Measurements from ENCODE around the gene MUC6. TPM values are rescaled to one million over a fixed set of nuclear protein-coding genes. Genes with fewer than 3 reads are reported as not detected.

MUC6 gene
- total and polyA plus RNA-seq, 2 experiments from 2014 or later: not detected

DNA sequence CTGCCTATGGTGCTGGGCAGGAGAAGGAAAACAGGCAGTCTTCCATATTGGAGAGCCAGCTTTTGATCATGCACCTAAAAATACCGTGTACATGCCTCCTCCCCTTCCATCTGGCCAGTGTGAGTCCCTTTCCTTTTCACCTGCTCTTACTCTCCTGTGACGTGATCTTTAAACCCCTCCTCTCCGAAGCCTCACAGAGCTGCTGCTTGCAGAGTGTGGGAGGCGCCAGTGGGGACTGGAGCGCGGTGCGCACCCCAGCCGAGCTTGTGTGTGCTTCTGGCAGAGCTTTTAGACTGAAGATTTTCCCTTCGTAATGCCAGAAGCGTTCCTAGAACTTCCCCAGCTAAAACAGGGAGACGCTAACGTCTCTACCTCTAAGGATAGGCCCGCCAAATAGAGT lies 29.8 kb downstream of the MUC6 start:
- 91 to 95% methylated on average over 13 of the region's 13 CpGs for WGBS, 2 experiments (ENCODE audit: low coverage in 1 of 2, low lambda C conversion rate in 2 of 2, missing lambda C conversion rate in 2 of 2)
- H3K4me2 ChIP-seq (ENCODE audit: unreplicated experiment): no peak overlapping the region
- H2AFZ ChIP-seq: no peak overlapping the region
- H3K9me3 ChIP-seq (ENCODE audit: low read depth): no peaks in the 10 kb centered on the region
- in situ Hi-C loops (cut with MboI): no loop called here
- H3K27ac ChIP-seq: no peak overlapping the region
- DNase-seq: no peak
- H4K20me1 ChIP-seq (ENCODE audit: insufficient read depth): no peaks in the 10 kb centered on the region
- H3K4me1 ChIP-seq (ENCODE audit: insufficient read depth): no peaks in the 10 kb centered on the region
- no peaks in the 10 kb centered on the region; the same call in 1 of the 2 replicates for H3K36me3 ChIP-seq (ENCODE audit: low read depth)
- H3K9ac ChIP-seq: no peak overlapping the region
- H3K79me2 ChIP-seq (ENCODE audit: insufficient read depth): peaks cover 17% of the 10 kb centered on the region
- TF ChIP-seq EZH2 (IDR thresholded peaks at IDR 0.05; ENCODE audit: insufficient read depth, poor library complexity, severe bottlenecking) (no peak), EZH2phosphoT487 (IDR thresholded peaks at IDR 0.05; ENCODE audit: insufficient read depth, low read depth) (no peak)
- no peak overlapping the region for H3K4me3 ChIP-seq
- H3K9me2 ChIP-seq (ENCODE audit: insufficient read depth): no peaks in the 10 kb centered on the region
- no peaks in the 10 kb centered on the region for H3F3A ChIP-seq (ENCODE audit: insufficient read depth)
- H3K27me3 ChIP-seq (replicated peaks; ENCODE audit: insufficient read depth): no peaks in the 10 kb centered on the region

DNA sequence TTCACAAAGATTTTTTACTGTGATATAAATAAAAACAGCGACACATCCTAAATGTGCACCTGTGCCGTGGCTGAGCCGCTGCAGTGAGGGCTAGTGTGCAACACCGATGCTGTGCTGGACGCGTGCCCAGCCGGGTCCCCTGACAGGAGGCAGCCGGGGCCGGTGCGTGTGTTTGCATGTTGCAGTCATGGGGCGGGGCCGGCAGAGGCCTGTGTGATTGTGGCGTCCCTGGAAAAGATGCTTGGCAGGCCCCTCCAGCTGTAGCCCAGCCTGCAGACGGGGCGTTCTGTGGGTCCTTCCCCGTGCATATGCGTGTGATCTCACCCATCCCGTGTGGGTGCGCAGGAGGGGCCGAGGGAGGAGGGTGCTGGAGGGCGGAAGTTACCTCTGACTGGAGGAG lies 30.6 kb downstream of the MUC6 start:
- Histone ChIP-seq H2AFZ (no peak overlapping the region), H3K9me2 (ENCODE audit: insufficient read depth) (no peaks in the 10 kb centered on the region), H3K4me2 (ENCODE audit: unreplicated experiment) (no peak overlapping the region), H3K79me2 (ENCODE audit: insufficient read depth) (peaks cover 24% of the 10 kb centered on the region), H3K4me1 (ENCODE audit: insufficient read depth) (no peaks in the 10 kb centered on the region), H3K27ac (no peak overlapping the region), H3K4me3 (no peak overlapping the region), H3K9me3 (ENCODE audit: low read depth) (no peaks in the 10 kb centered on the region), H3F3A (ENCODE audit: insufficient read depth) (no peaks in the 10 kb centered on the region), H3K9ac (no peak overlapping the region), H3K27me3 (replicated peaks; ENCODE audit: insufficient read depth) (no peaks in the 10 kb centered on the region), H3K36me3 (ENCODE audit: low read depth) (no peaks in the 10 kb centered on the region; the same call in 1 of the 2 replicates), H4K20me1 (ENCODE audit: insufficient read depth) (no peaks in the 10 kb centered on the region)
- in situ Hi-C loops (cut with MboI): no loop called here
- 60 to 63% methylated on average over 21 of the region's 21 CpGs for WGBS, 2 experiments (ENCODE audit: low coverage in 1 of 2, low lambda C conversion rate in 2 of 2, missing lambda C conversion rate in 2 of 2)
- DNase-seq: no peak
- TF ChIP-seq EZH2 (IDR thresholded peaks at IDR 0.05; ENCODE audit: insufficient read depth, poor library complexity, severe bottlenecking) (no peak), EZH2phosphoT487 (IDR thresholded peaks at IDR 0.05; ENCODE audit: insufficient read depth, low read depth) (no peak)

DNA sequence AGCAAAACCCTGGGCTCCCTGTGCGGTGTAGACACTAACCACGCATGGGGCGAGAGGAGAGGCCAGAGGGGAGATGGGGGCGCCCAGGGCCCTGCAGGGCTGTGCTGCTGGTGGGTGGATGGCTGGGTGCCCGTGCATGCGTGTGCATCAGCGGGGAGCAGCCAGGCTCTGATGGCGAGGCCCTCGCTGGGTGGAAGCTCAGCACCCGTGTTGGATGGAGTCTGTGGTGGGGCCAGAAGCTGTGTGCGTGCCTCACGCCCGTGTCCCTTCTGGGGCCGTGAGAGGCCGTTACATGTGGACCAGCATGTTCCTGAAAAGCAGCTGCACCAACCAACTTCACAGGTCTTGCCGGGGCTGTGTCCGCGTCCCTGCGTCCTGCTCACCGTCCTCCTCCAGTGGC lies 33.4 kb downstream of the MUC6 start:
- Histone ChIP-seq H4K20me1 (ENCODE audit: insufficient read depth) (no peaks in the 10 kb centered on the region), H2AFZ (no peak overlapping the region), H3F3A (ENCODE audit: insufficient read depth) (no peaks in the 10 kb centered on the region), H3K4me2 (ENCODE audit: unreplicated experiment) (no peak overlapping the region), H3K9me2 (ENCODE audit: insufficient read depth) (no peaks in the 10 kb centered on the region), H3K9me3 (ENCODE audit: low read depth) (no peaks in the 10 kb centered on the region), H3K27me3 (replicated peaks; ENCODE audit: insufficient read depth) (no peaks in the 10 kb centered on the region), H3K9ac (no peak overlapping the region), H3K4me3 (no peak overlapping the region), H3K27ac (no peak overlapping the region), H3K4me1 (ENCODE audit: insufficient read depth) (no peaks in the 10 kb centered on the region), H3K36me3 (ENCODE audit: low read depth) (peaks cover 3% of the 10 kb centered on the region; the same call in 1 of the 2 replicates), H3K79me2 (ENCODE audit: insufficient read depth) (peaks cover 24% of the 10 kb centered on the region)
- TF ChIP-seq EZH2phosphoT487 (IDR thresholded peaks at IDR 0.05; ENCODE audit: insufficient read depth, low read depth): no peak
- no peak for TF ChIP-seq EZH2 (IDR thresholded peaks at IDR 0.05; ENCODE audit: insufficient read depth, poor library complexity, severe bottlenecking)
- 85 to 88% methylated on average over 16 to 20 of the region's 20 CpGs for WGBS, 2 experiments (ENCODE audit: low coverage in 1 of 2, low lambda C conversion rate in 2 of 2, missing lambda C conversion rate in 2 of 2)
- in situ Hi-C loops (cut with MboI): no loop called here
- no peak for DNase-seq

DNA sequence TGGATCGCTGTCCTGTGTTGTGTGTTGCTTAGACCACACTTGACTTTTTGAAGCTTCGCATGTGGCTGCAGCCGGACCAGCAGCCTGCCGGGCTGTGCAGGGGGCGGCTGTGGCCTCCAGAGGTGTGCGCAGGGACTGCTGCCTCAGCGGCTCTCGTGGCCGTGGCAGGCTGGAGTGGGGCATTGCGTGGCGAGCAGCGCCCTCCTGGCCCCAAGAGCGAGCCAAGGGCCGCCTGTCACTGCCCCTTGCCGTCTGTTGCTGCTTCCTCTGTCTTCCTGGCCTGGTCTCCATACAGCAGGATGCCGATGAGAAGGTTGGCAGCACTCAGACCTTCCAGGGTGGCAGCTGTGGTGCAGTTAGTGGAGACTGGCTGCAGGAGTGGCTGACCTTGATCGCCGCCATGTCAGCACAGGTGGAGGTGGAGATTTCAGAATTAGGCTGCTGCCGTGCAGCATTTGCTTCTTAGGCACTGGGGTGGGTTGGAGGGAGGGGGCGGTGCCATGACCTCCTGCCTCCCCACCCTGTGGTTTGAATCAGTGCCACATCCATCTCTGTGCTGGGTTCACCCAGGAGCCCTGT lies 34.0 kb downstream of the MUC6 start:
- no peak for DNase-seq
- Histone ChIP-seq H2AFZ (no peak overlapping the region), H3K27ac (no peak overlapping the region), H4K20me1 (ENCODE audit: insufficient read depth) (no peaks in the 10 kb centered on the region), H3K9me3 (ENCODE audit: low read depth) (no peaks in the 10 kb centered on the region), H3K4me3 (no peak overlapping the region), H3K79me2 (ENCODE audit: insufficient read depth) (peaks cover 24% of the 10 kb centered on the region), H3K9ac (no peak overlapping the region), H3F3A (ENCODE audit: insufficient read depth) (no peaks in the 10 kb centered on the region), H3K9me2 (ENCODE audit: insufficient read depth) (no peaks in the 10 kb centered on the region), H3K27me3 (replicated peaks; ENCODE audit: insufficient read depth) (no peaks in the 10 kb centered on the region), H3K36me3 (ENCODE audit: low read depth) (peaks cover 3% of the 10 kb centered on the region; the same call in 1 of the 2 replicates), H3K4me1 (ENCODE audit: insufficient read depth) (no peaks in the 10 kb centered on the region), H3K4me2 (ENCODE audit: unreplicated experiment) (no peak overlapping the region)
- 90 to 92% methylated on average over 20 of the region's 20 CpGs for WGBS, 2 experiments (ENCODE audit: low coverage in 1 of 2, low lambda C conversion rate in 2 of 2, missing lambda C conversion rate in 2 of 2)
- no peak for TF ChIP-seq EZH2phosphoT487 (IDR thresholded peaks at IDR 0.05; ENCODE audit: insufficient read depth, low read depth)
- no peak for TF ChIP-seq EZH2 (IDR thresholded peaks at IDR 0.05; ENCODE audit: insufficient read depth, poor library complexity, severe bottlenecking)
- in situ Hi-C loops (cut with MboI): no loop called here

Measured in GM23248 (cell line).